ENCODE results near the gene CPED1. TPM values are rescaled to one million over a fixed set of nuclear protein-coding genes. Genes with fewer than 3 reads are reported as not detected.

The CPED1 gene
- total RNA-seq, 2 experiments from 2014 or later = 0.17 TPM; not detected in 1

DNA sequence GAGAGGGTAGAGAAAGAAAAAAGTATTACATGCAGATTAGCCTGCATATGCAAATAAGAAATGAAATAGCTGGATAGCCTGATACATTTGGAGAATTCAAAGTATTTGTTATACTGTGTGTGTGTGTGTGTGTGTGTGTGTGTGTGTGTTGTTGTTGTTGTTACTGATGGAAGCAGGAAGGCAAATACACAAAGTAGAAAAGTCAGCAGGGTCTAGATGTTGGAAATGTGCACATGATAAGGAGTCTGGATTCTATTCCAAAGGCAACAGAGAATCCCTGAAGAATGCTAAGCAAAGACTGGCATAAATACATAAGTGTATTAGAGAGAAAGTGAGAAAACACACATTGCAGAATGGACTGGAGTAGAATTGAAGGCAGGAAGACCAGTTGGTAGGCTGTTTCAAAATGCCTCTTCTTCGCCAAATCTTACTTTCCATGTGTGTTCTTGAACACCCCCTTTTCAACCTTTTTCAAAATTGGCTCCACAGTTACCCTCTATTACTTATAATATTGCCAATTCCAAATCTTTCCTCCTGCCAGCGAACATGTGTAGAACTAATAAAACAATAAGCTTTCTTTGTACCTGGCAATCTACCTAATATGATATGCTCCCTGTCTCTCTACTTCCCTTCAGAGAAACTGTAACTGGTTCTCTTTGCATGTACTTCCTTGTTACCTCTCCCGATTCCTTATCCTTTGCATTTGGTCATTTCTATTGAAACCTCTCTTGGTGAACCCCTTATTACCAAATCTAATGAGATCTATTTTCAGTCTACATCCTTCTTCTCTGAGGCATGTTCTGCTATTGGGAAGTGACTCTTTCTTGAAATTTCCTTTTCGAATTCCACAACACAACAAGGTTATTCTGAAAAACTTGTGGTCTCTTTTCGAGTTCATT lies 6.2 kb downstream of the CPED1 start:
- peaks cover 32% of the 10 kb centered on the region for H3K27me3 Mint-ChIP-seq
- no peaks in the 10 kb centered on the region for H3K9me3 Mint-ChIP-seq
- no peak for DNase-seq
- ChIA-PET CTCF (interaction anchor here (0.7 to 2.3 kb wide), 2 partner anchors 7 to 8 kb away, joined by 3 to 6 read pairs; no protein-coding TSS in a partner anchor), POLR2A (no interaction called here)
- no peak overlapping the region for H3K27ac Mint-ChIP-seq
- H3K36me3 Mint-ChIP-seq (ENCODE audit: low read depth) = no peaks in the 10 kb centered on the region
- H3K4me1 Mint-ChIP-seq = peaks cover 11% of the 10 kb centered on the region
- no peak overlapping the region for H3K4me3 Mint-ChIP-seq

DNA sequence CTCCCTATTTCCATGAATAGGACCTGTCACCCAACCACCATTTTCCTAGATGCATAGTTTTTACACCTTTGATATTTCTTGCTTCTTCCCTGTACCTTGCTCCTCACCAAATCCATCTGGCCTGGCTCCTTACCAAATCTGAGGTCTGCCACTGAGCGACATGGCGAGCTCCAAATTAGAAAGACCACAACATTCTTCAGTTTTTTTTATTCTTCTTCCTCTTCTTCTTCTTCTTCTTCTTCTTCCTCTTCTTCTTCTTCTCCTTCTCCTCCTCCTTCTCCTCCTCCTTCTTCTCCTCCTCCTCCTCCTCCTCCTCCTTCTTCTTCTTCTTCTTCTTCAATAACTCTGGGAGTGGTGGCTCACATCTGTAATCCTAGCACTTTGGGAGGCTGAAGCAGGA lies 7.1 kb downstream of the CPED1 start:
- Mint-ChIP-seq H3K4me3 (no peak overlapping the region), H3K27me3 (peaks cover 28% of the 10 kb centered on the region), H3K36me3 (ENCODE audit: low read depth) (no peaks in the 10 kb centered on the region), H3K9me3 (no peaks in the 10 kb centered on the region), H3K27ac (no peak overlapping the region), H3K4me1 (peaks cover 16% of the 10 kb centered on the region)
- CTCF ChIA-PET = interaction anchor here (2.3 kb wide), 1 partner anchor 8 kb away, joined by 6 read pairs; no protein-coding TSS in a partner anchor
- POLR2A ChIA-PET = no interaction called here
- DNase-seq = no peak

DNA sequence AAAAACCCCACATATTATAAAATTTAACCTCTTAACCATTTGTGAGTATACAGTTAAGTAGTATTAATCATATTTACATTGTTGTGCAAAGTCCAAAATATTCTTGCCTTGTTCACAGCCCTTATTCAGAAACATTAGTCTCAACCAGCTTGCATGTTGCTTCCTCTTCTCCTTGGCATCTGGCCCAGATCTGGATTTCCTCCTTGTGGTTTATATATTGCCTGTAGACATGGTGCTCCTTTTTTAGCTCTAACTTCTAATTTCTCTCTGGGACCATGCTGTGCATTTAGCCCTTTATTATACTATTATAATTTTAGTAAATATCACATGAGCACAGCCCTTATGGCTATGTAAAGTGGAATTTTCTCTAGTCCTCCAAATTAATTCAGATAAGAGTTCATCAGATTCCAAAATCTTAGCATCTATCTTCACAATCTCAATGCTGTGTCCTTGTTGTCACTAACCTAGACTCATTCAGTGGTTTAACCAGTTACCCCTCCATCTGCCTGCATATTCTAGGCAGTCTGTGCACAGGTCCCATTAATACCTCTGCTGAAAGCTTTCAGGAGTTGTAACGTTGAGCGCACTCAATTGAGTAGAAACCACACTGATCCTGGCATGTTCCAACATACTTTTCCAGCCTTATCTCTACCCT lies 7.9 kb downstream of the CPED1 start:
- POLR2A ChIA-PET = no interaction called here

DNA sequence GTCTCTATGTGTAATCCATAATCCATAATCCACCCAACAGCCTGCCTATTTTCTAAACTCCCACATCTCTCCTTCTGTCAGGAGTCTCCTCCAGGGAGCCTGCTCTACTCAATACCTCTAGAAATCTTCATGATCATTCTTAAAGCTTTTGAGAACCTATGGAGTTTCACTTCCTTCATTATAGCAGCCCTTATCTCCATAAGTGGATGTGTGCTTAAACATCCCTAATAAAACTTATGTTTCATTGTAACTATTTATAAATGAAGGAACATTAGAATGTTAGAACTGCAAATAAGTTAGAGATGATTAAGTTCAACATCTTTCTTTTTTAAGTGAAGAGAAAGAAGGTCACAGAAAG lies 8.5 kb downstream of the CPED1 start:
- Mint-ChIP-seq H3K4me1 (peaks cover 14% of the 10 kb centered on the region), H3K27ac (no peak overlapping the region), H3K9me3 (no peaks in the 10 kb centered on the region), H3K4me3 (no peak overlapping the region), H3K27me3 (peaks cover 20% of the 10 kb centered on the region), H3K36me3 (ENCODE audit: low read depth) (no peaks in the 10 kb centered on the region)
- POLR2A ChIA-PET = no interaction called here
- DNase-seq = no peak
- CTCF ChIA-PET = interaction anchor here (2.3 kb wide), 1 partner anchor 10 kb away, joined by 6 read pairs; no protein-coding TSS in a partner anchor

More for the DNA sequence above, 7.9 kb downstream of the CPED1 start:
- no peak overlapping the region for H3K4me3 Mint-ChIP-seq
- CTCF ChIA-PET = interaction anchor here (2.3 kb wide), 1 partner anchor 9 kb away, joined by 6 read pairs; no protein-coding TSS in a partner anchor
- H3K27me3 Mint-ChIP-seq = peaks cover 24% of the 10 kb centered on the region
- H3K9me3 Mint-ChIP-seq = no peaks in the 10 kb centered on the region
- no peaks in the 10 kb centered on the region for H3K36me3 Mint-ChIP-seq (ENCODE audit: low read depth)
- no peak overlapping the region for H3K27ac Mint-ChIP-seq
- DNase-seq = peak; percentile 26
- H3K4me1 Mint-ChIP-seq = peaks cover 15% of the 10 kb centered on the region

DNA sequence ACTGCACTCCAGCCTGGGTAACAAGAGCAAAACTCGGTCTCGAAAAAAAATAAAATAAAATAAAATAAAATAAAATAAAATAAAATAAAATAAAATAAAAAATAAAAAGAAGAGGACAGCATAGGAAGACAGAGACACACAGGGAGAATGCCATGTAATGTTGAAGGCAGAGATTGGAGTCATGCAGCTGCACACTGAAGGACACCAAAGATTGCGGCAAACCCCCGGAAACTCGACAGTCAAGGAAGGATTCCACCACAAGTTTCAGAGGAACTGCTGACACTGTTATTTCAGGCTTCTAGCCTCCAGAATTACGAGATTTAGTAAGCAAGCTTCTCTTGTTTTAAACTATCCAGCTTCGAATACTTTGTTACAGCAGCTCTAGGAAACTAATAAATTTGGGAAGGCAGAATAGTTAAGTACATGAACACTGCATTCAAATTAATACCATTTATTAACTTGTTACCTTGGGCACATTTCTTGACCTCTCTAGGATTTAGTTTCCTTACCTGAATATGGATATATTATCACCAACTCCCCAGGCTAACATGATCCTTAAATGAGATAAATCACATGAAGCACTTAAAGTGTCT lies 9.5 kb downstream of the CPED1 start:
- DNase-seq = no peak
- no peaks in the 10 kb centered on the region for H3K36me3 Mint-ChIP-seq (ENCODE audit: low read depth)
- H3K27ac Mint-ChIP-seq = no peak overlapping the region
- no peaks in the 10 kb centered on the region for H3K9me3 Mint-ChIP-seq
- ChIA-PET CTCF (no interaction called here), POLR2A (no interaction called here)
- no peak overlapping the region for H3K4me3 Mint-ChIP-seq
- H3K4me1 Mint-ChIP-seq = peaks cover 14% of the 10 kb centered on the region
- H3K27me3 Mint-ChIP-seq = peaks cover 16% of the 10 kb centered on the region

DNA sequence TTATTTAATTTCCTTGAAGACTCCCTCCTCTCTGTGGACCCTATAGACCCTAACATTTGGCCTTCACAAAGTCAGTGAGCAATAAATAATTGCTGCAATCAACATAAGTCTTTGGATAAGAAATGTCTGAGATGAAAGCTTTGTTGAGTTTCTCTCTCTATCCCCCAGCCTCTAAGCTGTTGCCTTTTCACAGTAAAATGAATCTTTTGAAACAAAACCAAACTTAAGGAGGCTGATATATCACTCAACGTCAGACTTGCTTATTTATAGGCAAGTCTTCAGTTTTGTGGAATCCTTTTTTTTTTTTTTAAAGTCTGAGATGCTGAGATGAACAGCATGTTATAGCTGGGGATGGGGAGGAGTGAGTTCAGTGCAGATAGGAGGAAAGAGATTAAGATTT lies 10.0 kb downstream of the CPED1 start:
- Mint-ChIP-seq H3K9me3 (no peaks in the 10 kb centered on the region), H3K27ac (no peak overlapping the region), H3K36me3 (ENCODE audit: low read depth) (no peaks in the 10 kb centered on the region), H3K27me3 (peaks cover 18% of the 10 kb centered on the region), H3K4me1 (peaks cover 14% of the 10 kb centered on the region), H3K4me3 (no peak overlapping the region)
- ChIA-PET CTCF (no interaction called here), POLR2A (no interaction called here)
- no peak for DNase-seq

DNA sequence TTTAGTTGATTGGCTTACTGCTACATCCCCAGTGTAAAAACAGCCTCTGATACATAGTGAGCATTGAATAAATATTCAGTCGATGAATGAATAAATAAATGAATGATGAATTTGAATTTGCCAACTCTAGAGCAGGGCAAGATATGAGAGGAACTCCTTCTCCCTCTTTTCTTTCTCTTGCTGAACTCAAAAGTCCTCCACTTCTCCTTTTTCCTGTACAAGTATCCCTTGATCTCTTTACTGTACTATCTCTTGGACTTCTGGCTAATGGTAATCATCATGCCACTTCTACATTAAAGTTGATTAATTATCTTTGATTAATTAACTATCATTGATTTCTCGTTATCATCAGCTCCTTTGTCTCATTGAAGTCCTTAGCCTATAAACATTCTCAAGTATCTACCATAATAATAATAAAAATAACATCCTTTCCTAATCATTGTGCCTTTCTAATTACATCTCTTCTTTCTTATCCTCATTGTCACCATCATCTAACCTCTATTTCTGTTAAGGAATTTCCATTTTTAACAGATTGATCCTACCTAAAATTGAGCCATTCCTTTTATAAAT lies 10.6 kb downstream of the CPED1 start:
- Mint-ChIP-seq H3K27me3 (peaks cover 19% of the 10 kb centered on the region), H3K4me1 (peaks cover 14% of the 10 kb centered on the region), H3K9me3 (no peaks in the 10 kb centered on the region), H3K36me3 (ENCODE audit: low read depth) (no peaks in the 10 kb centered on the region), H3K27ac (no peak overlapping the region), H3K4me3 (no peak overlapping the region)
- DNase-seq = no peak
- CTCF ChIA-PET = no interaction called here
- POLR2A ChIA-PET = no interaction called here

DNA sequence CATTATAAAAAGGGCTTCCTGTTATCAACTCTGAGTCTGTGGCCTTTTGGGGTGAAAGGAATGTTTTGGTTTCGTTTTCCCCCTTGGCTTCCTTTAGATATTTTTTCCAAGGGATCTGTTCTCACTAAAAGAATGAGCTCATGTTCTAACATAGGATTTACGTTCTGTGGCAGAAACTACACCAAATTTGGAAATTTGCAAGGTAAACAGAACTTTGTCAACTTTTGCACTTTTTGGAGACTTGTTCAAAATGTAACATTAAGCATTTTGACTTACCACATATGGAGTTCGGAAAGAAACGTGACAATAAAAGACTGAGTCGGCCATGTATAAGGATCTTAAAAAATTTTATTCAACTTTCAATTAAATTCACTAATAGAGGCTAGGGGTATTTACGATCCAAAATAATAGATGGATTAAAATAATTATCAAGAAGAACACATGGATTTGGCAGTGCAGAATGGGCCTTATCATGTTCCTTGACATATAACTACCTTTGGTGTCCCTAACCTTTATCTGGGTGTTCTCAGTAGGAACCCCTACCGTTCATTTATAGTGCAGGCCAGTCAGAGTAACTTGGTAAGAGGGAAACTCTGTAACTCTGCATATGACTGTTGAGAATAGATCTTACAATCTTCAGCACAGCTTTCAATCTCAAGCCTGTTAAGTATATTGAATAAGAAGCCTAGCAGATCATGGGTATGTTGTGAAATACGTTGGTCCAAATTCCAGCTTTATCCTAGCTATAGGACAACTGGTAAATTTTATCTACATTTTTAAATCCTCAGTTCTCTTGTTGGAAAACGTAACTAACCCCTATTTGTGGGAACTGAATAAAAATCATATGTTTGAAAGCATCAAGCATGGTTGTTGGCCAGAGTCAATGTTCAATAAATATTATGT lies 11.8 kb downstream of the CPED1 start:
- no peaks in the 10 kb centered on the region for H3K36me3 Mint-ChIP-seq (ENCODE audit: low read depth)
- no peaks in the 10 kb centered on the region for H3K9me3 Mint-ChIP-seq
- peaks cover 15% of the 10 kb centered on the region for H3K27me3 Mint-ChIP-seq
- no peak overlapping the region for H3K4me3 Mint-ChIP-seq
- no peak for DNase-seq
- ChIA-PET POLR2A (no interaction called here), CTCF (no interaction called here)
- peaks cover 14% of the 10 kb centered on the region for H3K4me1 Mint-ChIP-seq
- H3K27ac Mint-ChIP-seq = no peak overlapping the region

DNA sequence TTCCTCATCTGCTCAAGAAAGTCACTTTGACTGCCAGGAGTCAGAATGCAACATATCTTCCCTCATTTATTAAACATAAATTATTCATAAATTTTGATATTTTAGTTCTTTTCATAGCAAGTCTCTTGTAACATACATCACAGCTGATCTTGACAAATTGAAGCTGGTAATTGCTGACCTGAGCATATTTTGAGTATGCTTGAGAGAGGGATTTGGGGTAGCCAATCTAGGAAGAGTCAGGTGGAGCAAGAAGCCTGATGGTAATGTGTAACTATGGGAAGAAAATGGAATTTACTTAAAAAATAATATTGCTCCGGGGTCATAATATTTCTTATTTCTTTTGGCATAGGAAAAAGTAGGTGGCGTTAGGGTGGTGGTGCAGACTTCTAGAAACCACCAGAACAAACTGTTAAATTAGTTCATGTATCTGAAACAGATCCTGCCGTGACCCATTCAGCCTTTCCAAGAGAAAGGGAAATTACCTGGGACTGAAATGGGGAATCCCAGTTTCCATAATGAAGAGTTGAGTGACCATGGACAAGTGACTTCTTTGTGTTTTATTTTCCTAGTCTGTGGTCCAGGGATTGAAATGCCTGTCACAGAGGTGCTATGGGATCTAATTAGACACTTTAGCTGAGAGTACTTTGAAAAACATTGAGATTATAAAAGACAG lies 12.9 kb downstream of the CPED1 start:
- Mint-ChIP-seq H3K4me1 (peaks cover 12% of the 10 kb centered on the region), H3K9me3 (no peaks in the 10 kb centered on the region), H3K36me3 (ENCODE audit: low read depth) (no peaks in the 10 kb centered on the region), H3K27me3 (peaks cover 18% of the 10 kb centered on the region), H3K27ac (no peak overlapping the region), H3K4me3 (no peak overlapping the region)
- DNase-seq = no peak
- ChIA-PET CTCF (interaction anchor here (1.6 kb wide), 1 partner anchor 14 kb away, joined by 5 read pairs; no protein-coding TSS in a partner anchor), POLR2A (no interaction called here)

DNA sequence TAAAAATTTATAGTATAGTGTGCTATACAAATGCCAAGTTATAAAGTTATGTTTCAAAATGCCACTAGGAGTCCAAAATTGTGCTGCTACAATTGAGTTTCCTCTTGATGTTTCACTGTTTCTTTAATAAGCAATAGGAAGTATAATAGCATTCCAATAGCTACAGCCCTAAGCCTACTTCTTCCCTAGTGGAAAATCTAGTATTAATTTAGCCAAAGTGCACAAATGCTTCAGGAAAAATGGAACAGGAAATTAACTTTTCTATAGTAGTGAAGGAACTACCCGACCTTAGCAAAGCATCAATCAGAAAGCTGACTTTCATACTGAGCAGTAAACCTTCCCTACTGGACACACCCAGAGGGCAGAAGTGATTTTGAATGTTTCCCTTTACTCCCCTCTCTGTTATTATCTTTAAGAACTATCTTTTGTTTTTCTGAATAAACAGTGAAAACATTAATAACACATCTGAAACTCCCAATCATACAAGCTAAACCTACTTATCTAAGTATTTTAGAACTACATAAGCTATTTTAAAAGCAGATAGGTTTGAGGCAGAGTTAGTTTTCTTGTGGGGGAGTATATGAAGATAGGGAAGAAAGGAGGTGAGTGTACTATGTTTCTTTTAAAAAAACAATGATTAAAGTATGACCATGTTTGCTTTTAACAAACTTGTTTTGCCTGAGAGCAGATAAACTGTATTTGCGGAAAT lies 13.7 kb downstream of the CPED1 start:
- CTCF ChIA-PET = interaction anchor here (0.9 to 1.6 kb wide), 2 partner anchors 14 to 15 kb away, joined by 3 to 5 read pairs; partner anchors contain the start of gene CPED1
- Mint-ChIP-seq H3K9me3 (no peaks in the 10 kb centered on the region), H3K27me3 (peaks cover 19% of the 10 kb centered on the region), H3K36me3 (ENCODE audit: low read depth) (no peaks in the 10 kb centered on the region), H3K4me3 (no peak overlapping the region), H3K4me1 (peaks cover 7% of the 10 kb centered on the region), H3K27ac (no peak overlapping the region)
- no peak for DNase-seq
- POLR2A ChIA-PET = no interaction called here

DNA sequence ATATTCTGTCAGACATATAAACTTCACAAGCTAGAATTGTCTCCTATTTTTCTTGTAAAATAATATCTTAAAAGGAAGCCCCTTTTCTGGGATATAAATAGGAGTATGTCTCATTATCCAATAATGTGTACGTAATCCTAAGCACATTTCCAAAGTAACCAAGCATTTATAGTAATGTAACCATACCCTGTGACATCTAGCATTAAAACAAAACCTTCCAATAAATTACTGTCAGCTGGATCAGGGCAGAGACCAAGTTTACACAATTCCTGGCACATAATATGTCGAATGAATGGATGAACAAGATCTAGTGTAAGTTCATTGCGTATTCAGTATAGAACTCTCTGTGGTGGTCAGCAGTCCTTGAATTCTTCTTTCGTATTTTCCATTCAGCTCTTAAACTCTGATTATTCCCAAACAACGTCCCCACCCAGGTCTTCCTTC lies 14.3 kb downstream of the CPED1 start:
- POLR2A ChIA-PET = no interaction called here
- Mint-ChIP-seq H3K9me3 (no peaks in the 10 kb centered on the region), H3K27ac (no peak overlapping the region), H3K4me3 (no peak overlapping the region), H3K4me1 (peaks cover 7% of the 10 kb centered on the region), H3K27me3 (peaks cover 24% of the 10 kb centered on the region), H3K36me3 (ENCODE audit: low read depth) (no peaks in the 10 kb centered on the region)
- no peak for DNase-seq
- CTCF ChIA-PET = interaction anchor here (0.5 to 1.6 kb wide), 3 partner anchors 8 to 15 kb away, joined by 3 to 5 read pairs (median 3); partner anchors contain the start of gene CPED1
